Small intestine (tissue), 7 donors: ENCODE data around the gene ACACB. TPM values are rescaled to one million over a fixed set of nuclear protein-coding genes. Genes with fewer than 3 reads are reported as not detected.
A peak's percentile ranks its signal among the peaks of the same experiment; 100 is the strongest.

Source experiments
- DNase-seq, 2 donors: peaks; one replicate each; pipeline versions ENCODE4 v3.0.0 to v3.0.0-alpha.2; 2013
- FAIRE-seq: peaks from 2 replicates; lab custom pipeline; 2012; peaks lifted over from hg19 to GRCh38; lab: Jason Lieb, UNC
- H3K27ac ChIP-seq, 3 donors: one replicate each; pipeline ENCODE4 v1.5.1; 2013; ENCODE audit warnings: low read length in 2 of 3, mild to moderate bottlenecking in 2 of 3, control low read depth in 1 of 3, inconsistent platforms in 1 of 3, low read depth in 1 of 3, moderate library complexity in 1 of 3
- H3K27me3 ChIP-seq, 3 donors: one replicate each; pipeline ENCODE4 v1.6.1; 2013; ENCODE audit warnings: low read length in 3 of 3, inconsistent platforms in 1 of 3; ENCODE audit not compliant: control insufficient read depth in 3 of 3, insufficient read depth in 3 of 3
- H3K36me3 ChIP-seq, 3 donors: one replicate each; pipeline ENCODE4 v1.6.1; 2013; ENCODE audit warnings: low read length in 3 of 3, inconsistent platforms in 1 of 3, low read depth in 1 of 3, mild to moderate bottlenecking in 1 of 3, moderate library complexity in 1 of 3; ENCODE audit not compliant: control insufficient read depth in 3 of 3, insufficient read depth in 2 of 3
- H3K4me1 ChIP-seq, 3 donors: one replicate each; pipeline ENCODE4 v1.6.1; 2013; ENCODE audit warnings: low read length in 2 of 3, inconsistent platforms in 1 of 3, low read depth in 1 of 3, mild to moderate bottlenecking in 1 of 3, moderate library complexity in 1 of 3; ENCODE audit not compliant: control insufficient read depth in 3 of 3, insufficient read depth in 2 of 3
- H3K4me3 ChIP-seq, 3 donors: one replicate each; pipeline ENCODE4 v1.5.1; 2013; ENCODE audit warnings: low read length in 3 of 3, control low read depth in 1 of 3, inconsistent platforms in 1 of 3, low read depth in 1 of 3, mild to moderate bottlenecking in 1 of 3, moderate library complexity in 1 of 3
- H3K9me3 ChIP-seq, 2 donors: one replicate each; pipeline ENCODE4 v1.6.1; 2013; ENCODE audit warnings: low read depth in 1 of 2, low read length in 1 of 2; ENCODE audit not compliant: control insufficient read depth in 2 of 2, insufficient read depth in 1 of 2
- WGBS, 3 donors: extraction: QIAGEN DNeasy Blood & Tissue Kit; methylation state at CpG; one replicate each; pipeline ENCODE4 v1.1.7; 2013; 5-methylcytosine and 5-hydroxymethylcytosine counted together
- polyA plus RNA-seq, 4 donors: library from polyadenylated mRNA; stranded (reverse) in 3 of 4; unstranded in 1 of 4; fragments of 200-250 nt in 3 of 4; fragments of 120-200 nt in 1 of 4; gene quantifications; one replicate each; pipeline versions ENCODE4 v1.2.1 to v1.2.3, GENCODE V29; 2013
- donor health status: healthy with polysubstance abuse.
- donor health status: control.
- donor health status: control.
- donor health status: Bipolar disorder and iron deficiency.
- donor health status: healthy.

ACACB gene
- polyA plus RNA-seq, 4 donors, result 7.0 to 40.5 (median 14.1) TPM

DNA sequence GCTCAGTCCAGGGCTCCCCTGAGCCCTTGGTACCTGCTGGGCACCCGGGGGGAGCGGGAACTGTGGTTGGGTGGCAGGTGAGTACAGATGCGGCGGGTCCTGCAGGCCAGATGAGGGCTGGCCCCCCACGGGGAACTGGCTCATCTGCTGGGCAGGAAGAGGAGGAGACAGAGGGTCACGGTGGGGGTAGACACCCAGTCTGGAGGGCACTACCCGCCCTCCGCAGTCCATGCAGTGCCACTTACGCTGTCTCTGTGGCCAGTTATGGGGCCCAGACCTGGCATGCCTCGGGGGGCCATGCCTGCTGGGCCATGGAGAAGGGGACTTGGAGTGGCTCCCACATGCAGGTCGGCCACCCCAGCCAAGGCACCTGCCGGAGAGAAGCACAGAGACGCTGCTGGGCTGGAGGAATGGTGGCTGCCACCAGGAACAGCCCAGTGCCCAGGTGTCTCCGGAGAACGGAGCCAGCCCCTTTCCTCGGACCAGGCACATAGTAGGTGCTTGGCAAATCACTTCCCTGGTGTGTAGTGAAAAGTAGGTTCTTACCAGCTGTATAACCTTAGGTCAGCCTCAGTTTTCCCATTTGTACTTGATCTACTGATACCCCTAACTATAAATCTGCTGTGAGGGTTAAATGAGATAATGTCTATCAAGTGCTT is 171.6 kb downstream of the ACACB start:
- H3K27me3 ChIP-seq, result peaks cover 0 to 9% (median 6%) of the 10 kb centered on the region in 3 donors
- DNase-seq (no peak), FAIRE-seq (no peak)
- H3K9me3 ChIP-seq, result no peaks in the 10 kb centered on the region
- no peaks in the 10 kb centered on the region for H3K36me3 ChIP-seq
- no peak overlapping the region for H3K4me3 ChIP-seq
- H3K27ac ChIP-seq, result no peak overlapping the region
- WGBS, 3 donors, result 79 to 87% (median 83%) methylated on average over 16 of the region's 16 CpGs
- peaks cover 0 to 2% (median 0%) of the 10 kb centered on the region in 3 donors for H3K4me1 ChIP-seq

DNA sequence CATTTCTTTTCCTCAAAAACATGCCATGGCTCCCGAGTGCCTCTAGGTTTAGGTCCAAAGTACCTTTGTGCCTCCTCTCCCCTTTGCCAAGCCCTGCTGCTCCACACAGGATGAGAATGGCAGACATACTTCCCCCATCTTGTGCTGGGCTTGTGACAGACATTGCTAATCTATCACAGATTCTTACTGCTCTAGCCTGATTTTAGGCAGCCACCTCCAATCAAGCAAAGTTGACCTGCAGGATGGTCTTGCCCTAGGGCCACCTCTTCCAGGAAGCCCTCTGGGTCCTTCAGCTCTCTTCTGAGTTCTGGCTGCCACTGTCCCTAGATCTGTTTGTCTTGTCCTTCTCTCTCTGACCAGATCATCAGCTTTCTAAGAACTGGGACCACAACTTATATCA is 172.2 kb downstream of the ACACB start:
- WGBS, 3 donors, result 23 to 53% (median 51%) methylated on average over 1 of the region's 1 CpG
- no peak overlapping the region for H3K4me3 ChIP-seq
- H3K27ac ChIP-seq, result no peak overlapping the region
- DNase-seq, result no peak
- H3K27me3 ChIP-seq, result peaks cover 0 to 9% (median 6%) of the 10 kb centered on the region in 3 donors
- peaks cover 0 to 2% (median 0%) of the 10 kb centered on the region in 3 donors for H3K4me1 ChIP-seq
- no peaks in the 10 kb centered on the region for H3K9me3 ChIP-seq
- no peak for FAIRE-seq
- H3K36me3 ChIP-seq, result no peaks in the 10 kb centered on the region

DNA sequence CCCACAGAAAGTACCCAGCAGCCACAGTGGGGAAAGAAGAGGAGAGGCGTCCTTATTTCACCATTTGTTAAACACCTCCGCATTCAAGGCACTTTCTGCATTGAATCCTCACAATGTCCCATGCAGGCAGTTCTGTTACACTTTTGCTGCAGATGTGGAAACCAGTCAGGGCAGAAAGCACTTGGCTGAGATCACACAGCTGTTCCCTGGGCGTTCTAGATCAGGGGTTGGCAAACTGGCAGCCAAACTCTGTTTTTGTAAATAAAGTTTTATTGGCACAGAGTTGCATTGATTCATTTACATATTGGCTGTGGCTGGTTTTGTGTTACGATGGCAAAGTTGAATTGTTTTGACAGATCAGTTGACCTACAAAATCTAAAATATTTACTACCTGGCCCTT is 172.6 kb downstream of the ACACB start:
- Histone ChIP-seq H3K27me3 (peaks cover 0 to 9% (median 9%) of the 10 kb centered on the region in 3 donors), H3K4me3 (no peak overlapping the region), H3K9me3 (no peaks in the 10 kb centered on the region), H3K27ac (no peak overlapping the region), H3K36me3 (no peaks in the 10 kb centered on the region), H3K4me1 (peaks cover 0 to 2% (median 0%) of the 10 kb centered on the region in 3 donors)
- FAIRE-seq (no peak), DNase-seq (no peak)
- 67 to 76% (median 75%) methylated on average over 4 of the region's 4 CpGs for WGBS, 3 donors

DNA sequence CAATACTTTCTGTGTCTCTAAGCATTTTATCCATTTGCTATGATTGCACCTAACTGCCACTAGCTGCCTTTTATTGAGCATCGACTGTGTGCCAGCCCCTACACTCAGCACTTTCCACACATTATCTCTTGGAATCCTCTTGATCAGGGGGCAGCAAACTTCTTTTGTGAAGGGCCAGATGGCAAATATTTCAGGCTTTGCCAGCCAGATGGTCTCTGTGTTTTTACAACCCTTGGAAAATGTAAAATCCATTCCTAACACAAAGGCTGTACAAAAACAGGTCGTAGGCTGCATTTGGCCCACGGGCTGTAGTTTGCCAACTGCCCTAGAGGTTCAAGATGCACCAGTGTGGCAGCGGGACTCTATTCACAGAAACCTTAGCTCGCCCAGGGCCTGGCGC is 173.2 kb downstream of the ACACB start:
- H3K36me3 ChIP-seq, result no peaks in the 10 kb centered on the region
- DNase-seq (no peak), FAIRE-seq (no peak)
- H3K27me3 ChIP-seq, result peaks cover 0 to 10% (median 9%) of the 10 kb centered on the region in 3 donors
- no peaks in the 10 kb centered on the region for H3K9me3 ChIP-seq
- WGBS, 3 donors, result 81 to 89% (median 81%) methylated on average over 6 of the region's 6 CpGs
- H3K4me3 ChIP-seq, result no peak overlapping the region
- H3K4me1 ChIP-seq, result peaks cover 0 to 2% (median 0%) of the 10 kb centered on the region in 3 donors
- no peak overlapping the region for H3K27ac ChIP-seq

DNA sequence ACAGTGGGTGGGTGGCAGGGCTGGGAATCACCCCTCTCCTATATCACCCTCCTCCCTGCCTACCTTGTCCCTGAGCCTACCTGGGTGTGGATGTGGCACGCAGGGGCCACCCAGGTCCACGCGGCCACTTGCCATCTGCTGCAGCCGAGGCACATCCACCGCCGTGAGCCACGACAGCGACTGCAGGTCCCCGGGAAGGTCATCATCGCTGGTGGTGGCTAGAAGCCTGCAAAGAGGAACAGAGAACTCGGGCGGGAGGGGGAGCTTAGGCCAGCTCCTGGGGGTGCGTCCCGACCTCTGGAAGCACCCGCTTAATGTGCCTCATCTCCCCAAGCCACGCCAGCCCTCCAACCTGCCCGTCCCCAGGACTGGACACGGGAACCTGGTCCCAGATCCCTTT is 173.7 kb downstream of the ACACB start:
- Histone ChIP-seq H3K27me3 (peaks cover 0 to 10% (median 9%) of the 10 kb centered on the region in 3 donors), H3K4me3 (no peak overlapping the region), H3K27ac (no peak overlapping the region), H3K9me3 (no peaks in the 10 kb centered on the region), H3K36me3 (no peaks in the 10 kb centered on the region), H3K4me1 (peaks cover 0 to 2% (median 0%) of the 10 kb centered on the region in 3 donors)
- 84 to 88% (median 87%) methylated on average over 18 of the region's 18 CpGs for WGBS, 3 donors
- FAIRE-seq (no peak), DNase-seq (no peak)

DNA sequence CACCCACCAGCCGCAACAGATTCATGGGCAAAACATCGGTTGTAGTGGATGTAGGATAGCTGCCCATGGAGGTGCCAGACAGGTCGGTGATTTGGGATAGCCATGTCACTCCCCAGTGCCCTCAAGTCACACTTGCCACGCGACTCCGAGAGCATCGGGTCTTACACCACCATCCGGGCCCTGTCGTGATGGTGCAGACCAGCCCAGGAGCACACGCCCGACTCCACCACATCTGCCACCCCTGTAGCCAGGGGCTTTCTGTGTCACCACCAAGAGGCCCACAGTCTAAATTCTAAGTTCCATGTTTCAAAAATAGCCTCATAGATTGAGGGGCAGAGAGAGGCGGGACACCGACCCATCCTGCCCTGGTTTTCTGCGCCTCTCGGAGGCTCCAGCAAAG is 174.7 kb downstream of the ACACB start:
- Histone ChIP-seq H3K4me1 (peaks cover 0 to 2% (median 0%) of the 10 kb centered on the region in 3 donors), H3K9me3 (no peaks in the 10 kb centered on the region), H3K27me3 (peaks cover 0 to 10% (median 9%) of the 10 kb centered on the region in 3 donors), H3K36me3 (no peaks in the 10 kb centered on the region), H3K27ac (no peak overlapping the region), H3K4me3 (no peak overlapping the region)
- DNase-seq (no peak), FAIRE-seq (no peak)
- WGBS, 3 donors, result 57 to 61% (median 58%) methylated on average over 15 of the region's 15 CpGs

DNA sequence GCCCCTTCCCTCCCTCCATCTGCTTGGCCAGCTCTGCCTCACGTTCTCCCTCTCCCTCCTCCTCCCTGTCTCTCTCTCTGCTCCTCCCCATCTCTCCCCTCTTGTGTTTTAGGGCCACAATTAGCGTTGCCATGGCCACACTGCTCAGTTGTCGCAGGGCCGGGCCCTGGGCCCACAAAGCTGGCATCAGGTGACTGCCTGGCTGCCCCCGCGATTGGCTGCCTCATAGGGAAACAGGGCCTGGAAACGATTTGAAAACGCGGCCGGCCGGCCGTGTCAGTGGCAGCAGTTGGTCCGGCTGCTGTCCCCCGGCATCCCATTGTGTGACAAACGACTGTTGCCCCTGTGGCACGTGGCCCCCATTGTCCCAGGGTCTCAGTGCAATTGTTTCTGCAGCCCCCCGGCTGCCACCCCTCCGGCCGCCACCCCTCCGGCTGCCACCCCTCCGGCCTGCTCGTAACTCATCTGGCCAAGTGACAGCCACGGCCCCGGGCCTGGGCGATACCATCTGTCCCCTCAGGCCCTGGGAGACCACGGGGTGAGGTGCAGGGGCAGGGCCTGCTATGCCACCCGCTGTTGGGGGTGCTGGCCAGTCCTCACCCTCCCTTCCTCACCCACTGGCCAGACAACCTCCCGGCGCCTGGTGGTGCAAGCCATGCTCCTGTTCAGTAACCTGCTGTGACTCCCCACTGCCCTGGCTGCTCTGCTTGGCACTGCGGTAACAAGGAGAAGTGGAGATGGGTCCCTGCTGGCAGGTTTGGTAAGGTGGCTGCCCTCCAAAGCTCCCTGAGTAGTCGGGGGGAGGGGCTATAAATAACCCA is 175.3 kb downstream of the ACACB start:
- DNase-seq, result peak; percentile 29 to 69
- no peak overlapping the region for H3K4me3 ChIP-seq
- WGBS, 3 donors, result 6 to 15% (median 11%) methylated on average over 26 to 31 of the region's 31 CpGs

DNA sequence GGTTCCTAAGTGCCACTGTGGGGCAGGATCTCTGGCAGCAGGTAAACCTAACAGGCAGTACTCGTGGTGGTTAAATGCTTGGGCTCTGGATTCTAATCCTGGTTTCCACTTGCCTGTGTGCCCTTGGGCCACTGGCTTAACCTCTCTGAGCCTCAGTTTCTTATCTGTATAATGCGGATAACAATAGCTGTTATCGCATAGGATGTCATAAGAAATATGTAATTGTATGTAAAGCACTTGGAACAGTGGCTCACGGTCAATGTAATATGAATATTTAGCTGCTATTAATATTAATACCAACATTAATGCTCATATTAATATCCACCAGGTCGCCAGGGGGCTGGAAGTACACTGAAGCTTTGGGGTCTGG is 175.9 kb downstream of the ACACB start:
- H3K9me3 ChIP-seq, result no peaks in the 10 kb centered on the region
- H3K27me3 ChIP-seq, result peaks cover 0 to 10% (median 9%) of the 10 kb centered on the region in 3 donors
- no peak overlapping the region for H3K27ac ChIP-seq
- no peak overlapping the region for H3K4me3 ChIP-seq
- H3K36me3 ChIP-seq, result no peaks in the 10 kb centered on the region
- WGBS, 3 donors, result 59 to 84% (median 71%) methylated on average over 5 of the region's 5 CpGs
- no peak for FAIRE-seq
- peaks cover 0 to 2% (median 0%) of the 10 kb centered on the region in 3 donors for H3K4me1 ChIP-seq
- DNase-seq, result no peak

More for the DNA sequence above, 175.3 kb downstream of the ACACB start:
- Histone ChIP-seq H3K27me3 (peaks cover 0 to 10% (median 9%) of the 10 kb centered on the region in 3 donors), H3K9me3 (no peaks in the 10 kb centered on the region), H3K4me1 (peaks cover 0 to 2% (median 0%) of the 10 kb centered on the region in 3 donors), H3K27ac (no peak overlapping the region), H3K36me3 (no peaks in the 10 kb centered on the region)
- no peak for FAIRE-seq
